C4-2B (cell line): ENCODE data around the gene ZFP36L2.

ENCODE experiments used
- ZFX ChIP-seq: fragments of 450-650 bp; IDR thresholded peaks from 2 replicates; pipeline ENCODE4 v1.6.1; 2017
- TF ChIP-seq, protein P1 (sequence below): fragments of 450-650 bp; conservative IDR thresholded peaks from 2 replicates; pipeline ENCODE4 v1.5.1; 2017; ENCODE audit warnings: mild to moderate bottlenecking

DNA sequence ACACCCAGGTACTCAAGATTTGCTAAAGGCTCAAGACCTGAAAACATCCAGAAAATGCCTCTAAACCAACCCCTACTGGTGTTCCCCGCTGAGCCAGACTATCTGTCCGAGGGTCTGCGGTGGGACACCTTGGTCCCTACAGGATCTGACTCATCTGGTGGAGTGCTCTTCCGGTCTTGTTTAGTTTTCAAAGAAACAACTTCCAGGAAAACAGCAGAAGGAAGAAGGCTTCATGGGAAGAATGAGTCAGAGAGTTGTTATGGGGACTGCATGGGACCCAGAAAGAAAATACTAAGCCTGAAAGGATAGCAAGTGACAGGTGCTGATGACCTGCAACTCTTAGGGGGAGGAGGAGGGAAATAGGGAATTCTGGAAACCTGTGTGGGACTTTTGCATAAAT, 41.3 kb downstream of the ZFP36L2 start:
- TF ChIP-seq, protein P1, sequence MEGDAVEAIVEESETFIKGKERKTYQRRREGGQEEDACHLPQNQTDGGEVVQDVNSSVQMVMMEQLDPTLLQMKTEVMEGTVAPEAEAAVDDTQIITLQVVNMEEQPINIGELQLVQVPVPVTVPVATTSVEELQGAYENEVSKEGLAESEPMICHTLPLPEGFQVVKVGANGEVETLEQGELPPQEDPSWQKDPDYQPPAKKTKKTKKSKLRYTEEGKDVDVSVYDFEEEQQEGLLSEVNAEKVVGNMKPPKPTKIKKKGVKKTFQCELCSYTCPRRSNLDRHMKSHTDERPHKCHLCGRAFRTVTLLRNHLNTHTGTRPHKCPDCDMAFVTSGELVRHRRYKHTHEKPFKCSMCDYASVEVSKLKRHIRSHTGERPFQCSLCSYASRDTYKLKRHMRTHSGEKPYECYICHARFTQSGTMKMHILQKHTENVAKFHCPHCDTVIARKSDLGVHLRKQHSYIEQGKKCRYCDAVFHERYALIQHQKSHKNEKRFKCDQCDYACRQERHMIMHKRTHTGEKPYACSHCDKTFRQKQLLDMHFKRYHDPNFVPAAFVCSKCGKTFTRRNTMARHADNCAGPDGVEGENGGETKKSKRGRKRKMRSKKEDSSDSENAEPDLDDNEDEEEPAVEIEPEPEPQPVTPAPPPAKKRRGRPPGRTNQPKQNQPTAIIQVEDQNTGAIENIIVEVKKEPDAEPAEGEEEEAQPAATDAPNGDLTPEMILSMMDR = no peak
- TF ChIP-seq ZFX = no peak
